ENCODE measurements around the gene MBNL1. TPM values are rescaled to one million over a fixed set of nuclear protein-coding genes. Genes with fewer than 3 reads are reported as not detected.

MBNL1 gene
- total RNA-seq, 1 experiment from 2014 or later, result 117 TPM

DNA sequence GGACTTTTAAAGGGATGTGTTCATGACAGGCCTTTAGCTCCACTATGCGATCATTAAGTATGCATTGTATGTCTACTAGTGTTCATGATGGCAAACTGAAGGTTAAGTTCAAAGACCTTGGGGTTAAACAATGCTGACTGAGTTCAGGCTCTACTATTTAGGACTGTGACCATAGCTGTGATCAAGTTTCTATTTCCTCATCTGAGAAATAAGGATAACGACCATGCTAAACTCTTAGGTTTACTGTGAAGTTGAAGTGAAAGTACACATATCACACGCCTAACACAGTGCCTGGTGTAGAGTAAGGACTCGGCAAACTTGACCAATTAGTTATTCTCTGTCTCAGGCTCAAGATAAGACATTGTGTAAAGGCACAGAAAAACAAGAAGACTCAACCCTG lies 243.2 kb downstream of the MBNL1 start:
- no peak for TF ChIP-seq EZH2 (IDR thresholded peaks at IDR 0.05; ENCODE audit: borderline replicate concordance, low read depth, low read length, poor library complexity, severe bottlenecking)
- TF ChIP-seq, protein P1, sequence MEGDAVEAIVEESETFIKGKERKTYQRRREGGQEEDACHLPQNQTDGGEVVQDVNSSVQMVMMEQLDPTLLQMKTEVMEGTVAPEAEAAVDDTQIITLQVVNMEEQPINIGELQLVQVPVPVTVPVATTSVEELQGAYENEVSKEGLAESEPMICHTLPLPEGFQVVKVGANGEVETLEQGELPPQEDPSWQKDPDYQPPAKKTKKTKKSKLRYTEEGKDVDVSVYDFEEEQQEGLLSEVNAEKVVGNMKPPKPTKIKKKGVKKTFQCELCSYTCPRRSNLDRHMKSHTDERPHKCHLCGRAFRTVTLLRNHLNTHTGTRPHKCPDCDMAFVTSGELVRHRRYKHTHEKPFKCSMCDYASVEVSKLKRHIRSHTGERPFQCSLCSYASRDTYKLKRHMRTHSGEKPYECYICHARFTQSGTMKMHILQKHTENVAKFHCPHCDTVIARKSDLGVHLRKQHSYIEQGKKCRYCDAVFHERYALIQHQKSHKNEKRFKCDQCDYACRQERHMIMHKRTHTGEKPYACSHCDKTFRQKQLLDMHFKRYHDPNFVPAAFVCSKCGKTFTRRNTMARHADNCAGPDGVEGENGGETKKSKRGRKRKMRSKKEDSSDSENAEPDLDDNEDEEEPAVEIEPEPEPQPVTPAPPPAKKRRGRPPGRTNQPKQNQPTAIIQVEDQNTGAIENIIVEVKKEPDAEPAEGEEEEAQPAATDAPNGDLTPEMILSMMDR (conservative IDR thresholded peaks at IDR 0.05; ENCODE audit: low read depth, low read length), result no peak
- POLR2A ChIA-PET (ENCODE audit: low non-redundant PET), result no interaction called here
- no peak for DNase-seq (ENCODE audit: low spot score)
- H3K27ac ChIP-seq (ENCODE audit: low read depth, low read length, poor library complexity, severe bottlenecking), result no peak overlapping the region
- no peaks in the 10 kb centered on the region for H3K27me3 ChIP-seq (replicated peaks; ENCODE audit: insufficient read depth, low read depth, low read length, poor library complexity)
- H3K4me3 ChIP-seq (ENCODE audit: low read depth, low read length, poor library complexity, severe bottlenecking), result no peak overlapping the region
- H3K36me3 ChIP-seq (ENCODE audit: insufficient read depth, low read length, poor library complexity, severe bottlenecking), result no peaks in the 10 kb centered on the region
- peaks cover 9% of the 10 kb centered on the region for H3K4me1 ChIP-seq (ENCODE audit: insufficient read depth, low read length, poor library complexity, severe bottlenecking)
- CTCF ChIA-PET, result no interaction called here
- intact Hi-C loops (cut with micrococcal nuclease; ENCODE audit: unreplicated experiment), result no loop called here
- H3K9me3 ChIP-seq (ENCODE audit: low read depth, low read length, poor library complexity, severe bottlenecking), result no peaks in the 10 kb centered on the region
- BruUV-seq (replicated peaks), result no TSS peak

DNA sequence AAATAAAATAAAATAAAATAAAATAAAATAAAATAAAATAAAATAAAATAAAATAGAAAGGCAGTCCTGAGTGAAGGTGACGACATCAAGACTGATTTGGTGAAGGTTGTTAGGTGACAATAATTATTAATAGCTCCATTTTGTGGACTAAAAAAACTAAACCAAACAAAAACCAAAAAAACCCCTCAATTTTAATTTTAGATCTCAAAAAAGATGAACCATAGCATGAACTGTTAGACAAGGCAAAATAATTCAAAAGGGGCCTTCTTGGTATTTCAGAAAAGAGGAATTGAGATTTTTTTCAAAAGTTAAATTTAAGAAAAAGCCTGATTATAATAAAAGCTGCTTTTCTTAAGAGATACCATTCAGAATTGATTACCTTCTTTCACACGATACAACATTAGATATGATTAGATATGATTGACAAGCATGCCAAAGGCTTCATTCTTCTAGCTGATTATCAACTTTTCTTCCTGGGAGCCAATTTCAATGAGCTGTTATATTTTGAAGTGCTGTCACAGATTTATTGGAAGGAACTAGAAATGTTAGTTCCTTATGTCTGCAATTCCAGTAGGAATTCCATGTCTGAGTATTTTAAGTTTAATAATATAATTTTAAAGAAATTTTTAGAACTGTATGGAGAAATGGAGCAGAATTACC lies 244.7 kb downstream of the MBNL1 start:
- POLR2A ChIA-PET (ENCODE audit: low non-redundant PET), result no interaction called here
- H3K27me3 ChIP-seq (replicated peaks; ENCODE audit: insufficient read depth, low read depth, low read length, poor library complexity), result no peaks in the 10 kb centered on the region
- H3K4me1 ChIP-seq (ENCODE audit: insufficient read depth, low read length, poor library complexity, severe bottlenecking), result peaks cover 15% of the 10 kb centered on the region
- no peak for DNase-seq (ENCODE audit: low spot score)
- CTCF ChIA-PET, result no interaction called here
- H3K4me3 ChIP-seq (ENCODE audit: low read depth, low read length, poor library complexity, severe bottlenecking), result no peak overlapping the region
- TF ChIP-seq, protein P1 (conservative IDR thresholded peaks at IDR 0.05; ENCODE audit: low read depth, low read length), result no peak
- no peak for TF ChIP-seq EZH2 (IDR thresholded peaks at IDR 0.05; ENCODE audit: borderline replicate concordance, low read depth, low read length, poor library complexity, severe bottlenecking)
- intact Hi-C loops (cut with micrococcal nuclease; ENCODE audit: unreplicated experiment), result no loop called here
- H3K9me3 ChIP-seq (ENCODE audit: low read depth, low read length, poor library complexity, severe bottlenecking), result no peaks in the 10 kb centered on the region
- H3K36me3 ChIP-seq (ENCODE audit: insufficient read depth, low read length, poor library complexity, severe bottlenecking), result no peaks in the 10 kb centered on the region
- no TSS peak for BruUV-seq (replicated peaks)
- H3K27ac ChIP-seq (ENCODE audit: low read depth, low read length, poor library complexity, severe bottlenecking), result no peak overlapping the region
